ENCODE data around the gene KCNK10. TPM values are rescaled to one million over a fixed set of nuclear protein-coding genes. Genes with fewer than 3 reads are reported as not detected.

Gene KCNK10
- total RNA-seq, 6 donors from 2014 or later = 0.13 to 0.30 TPM; not detected in 4

- 58 to 76% methylated on average over 3 of the region's 3 CpGs for WGBS, 2 donors
- H3K4me3 ChIP-seq = no peak overlapping the region
- H3K27me3 ChIP-seq = no peaks in the 10 kb centered on the region
- TF ChIP-seq POLR2AphosphoS5 (IDR thresholded peaks at IDR 0.05) (no peak), CTCF (IDR thresholded peaks at IDR 0.05) (no peak)
- H3K36me3 ChIP-seq = no peaks in the 10 kb centered on the region
- H3K27ac ChIP-seq = no peak overlapping the region
- no peak for ATAC-seq (ENCODE audit: low FRiP score in 2 of 2)
- H3K4me1 ChIP-seq = peaks cover 0 to 5% (median 0%) of the 10 kb centered on the region in 4 donors
- DNase-seq = no peak
- H3K9me3 ChIP-seq = no peaks in the 10 kb centered on the region
Measured at GRCh38 chr14:88228522-88229236, 94.4 kb downstream of the KCNK10 start.

GRCh38 chr14:88227693-88228092, 95.4 kb downstream of the KCNK10 start:
- Histone ChIP-seq H3K9me3 (peaks cover 0 to 4% (median 1%) of the 10 kb centered on the region in 4 donors), H3K4me3 (no peak overlapping the region), H3K27ac (no peak overlapping the region), H3K36me3 (no peaks in the 10 kb centered on the region), H3K4me1 (peaks cover 0 to 5% (median 0%) of the 10 kb centered on the region in 4 donors), H3K27me3 (no peaks in the 10 kb centered on the region)
- no peak for TF ChIP-seq CTCF (IDR thresholded peaks at IDR 0.05)
- no peak for TF ChIP-seq POLR2AphosphoS5 (IDR thresholded peaks at IDR 0.05)
- TF ChIP-seq EP300 (IDR thresholded peaks at IDR 0.05) = no peak
- WGBS, 2 donors = 82 to 91% methylated on average over 4 of the region's 4 CpGs
- DNase-seq (no peak), ATAC-seq (ENCODE audit: low FRiP score in 2 of 2) (no peak)

- DNase-seq (no peak), ATAC-seq (ENCODE audit: low FRiP score in 2 of 2) (peak in 1 of 2 donors; percentile 51)
- H3K36me3 ChIP-seq = no peaks in the 10 kb centered on the region
- H3K27ac ChIP-seq = no peak overlapping the region
- WGBS, 2 donors = 50 to 56% methylated on average over 3 of the region's 3 CpGs
- H3K27me3 ChIP-seq = no peaks in the 10 kb centered on the region
- TF ChIP-seq POLR2AphosphoS5 (IDR thresholded peaks at IDR 0.05) (no peak), CTCF (IDR thresholded peaks at IDR 0.05) (no peak), POLR2A (IDR thresholded peaks at IDR 0.05) (no peak), EP300 (IDR thresholded peaks at IDR 0.05) (no peak)
- no peaks in the 10 kb centered on the region for H3K4me1 ChIP-seq
- no peak overlapping the region for H3K4me3 ChIP-seq
- peaks cover 0 to 4% (median 2%) of the 10 kb centered on the region in 4 donors for H3K9me3 ChIP-seq
Measured at GRCh38 chr14:88225721-88226120, 97.3 kb downstream of the KCNK10 start.

- H3K36me3 ChIP-seq = no peaks in the 10 kb centered on the region
Measured at GRCh38 chr14:88218119-88218915, 104.8 kb downstream of the KCNK10 start.

More at GRCh38 chr14:88218119-88218915, 104.8 kb downstream of the KCNK10 start:
- H3K9me3 ChIP-seq = peaks cover 0 to 4% (median under 1%) of the 10 kb centered on the region in 4 donors
- H3K4me3 ChIP-seq = no peak overlapping the region
- TF ChIP-seq POLR2AphosphoS5 (IDR thresholded peaks at IDR 0.05) (no peak), EP300 (IDR thresholded peaks at IDR 0.05) (no peak), POLR2A (IDR thresholded peaks at IDR 0.05) (no peak), CTCF (IDR thresholded peaks at IDR 0.05) (no peak)
- WGBS, 2 donors = 55 to 65% methylated on average over 9 of the region's 9 CpGs
- DNase-seq = no peak
- no peak overlapping the region for H3K27ac ChIP-seq
- no peaks in the 10 kb centered on the region for H3K4me1 ChIP-seq
- H3K27me3 ChIP-seq = no peaks in the 10 kb centered on the region
- ATAC-seq (ENCODE audit: low FRiP score in 2 of 2) = no peak
